SHP77 treated with DMSO at 0.1 percent for 48 hours (cell line): ENCODE data around the gene INSRR.

ENCODE experiments used
- DNase-seq: peaks from one replicate; lab custom pipeline; 2025; lab: John Stamatoyannopoulos, UW

INSRR gene

GRCh38 chr1:156806512-156807440 is 52.1 kb downstream of the INSRR start:
- DNase-seq, result no peak

GRCh38 chr1:156805766-156806511 is 53.0 kb downstream of the INSRR start:
- no peak for DNase-seq

DNA sequence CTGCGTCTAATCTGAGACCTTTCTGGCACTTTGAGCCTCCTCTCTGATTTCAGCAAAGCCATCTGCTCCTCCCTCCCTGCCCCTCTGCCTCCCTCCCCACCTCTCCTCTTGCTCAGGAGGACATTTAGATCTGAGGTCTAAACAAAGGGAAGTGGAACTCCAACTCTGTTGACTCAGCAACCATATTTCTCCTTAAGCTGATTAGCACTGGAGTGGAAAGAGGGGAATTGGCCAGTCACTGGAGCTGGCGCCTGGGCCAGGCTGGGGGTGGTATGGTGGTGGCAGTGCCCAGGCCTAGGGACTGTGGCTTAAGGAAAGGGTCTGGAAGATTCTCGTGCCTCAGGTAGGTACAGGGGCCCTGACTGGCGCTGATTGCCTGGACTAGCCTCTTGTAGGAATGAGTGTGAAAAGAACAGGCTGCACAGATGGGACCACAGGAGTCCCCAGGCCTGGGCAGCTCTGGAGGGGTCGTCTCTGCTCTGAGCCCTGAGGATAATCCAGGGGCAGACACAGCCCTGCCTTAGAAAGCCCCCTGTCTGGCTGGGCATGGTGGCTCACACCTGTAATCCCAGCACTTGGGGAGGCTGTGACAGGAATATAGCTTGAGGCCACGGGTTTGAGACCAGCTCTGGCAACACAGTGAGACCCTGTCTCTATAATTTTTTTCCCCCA is 54.2 kb downstream of the INSRR start:
- no peak for DNase-seq

GRCh38 chr1:156804026-156804425 is 54.9 kb downstream of the INSRR start:
- DNase-seq, result no peak

GRCh38 chr1:156803086-156803851 is 55.6 kb downstream of the INSRR start:
- DNase-seq, result no peak

DNA sequence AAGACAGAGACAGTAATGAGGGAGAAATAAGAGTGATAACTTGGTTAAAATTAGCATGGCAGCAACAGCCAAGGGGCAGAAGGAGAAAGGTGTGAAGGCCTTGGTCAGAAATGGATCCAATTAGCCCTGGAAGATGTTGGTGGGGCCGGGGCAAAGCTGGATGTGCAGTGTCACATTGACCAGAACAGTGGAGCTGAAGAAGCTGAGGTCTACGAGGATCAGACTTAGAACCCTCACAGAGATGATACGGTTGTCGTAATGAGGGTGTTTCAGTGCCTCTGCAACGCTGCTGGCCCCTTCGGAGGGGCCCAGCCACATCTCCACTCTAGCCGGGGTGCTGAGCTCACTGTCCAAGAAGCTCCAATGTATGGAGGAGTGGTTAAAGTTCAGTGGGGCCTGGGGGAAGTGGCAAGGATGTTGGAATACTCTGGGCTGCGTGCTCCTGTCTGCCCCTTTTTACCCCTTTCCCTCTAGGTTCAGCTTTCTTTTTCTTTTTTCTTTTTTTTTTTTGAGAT is 56.4 kb downstream of the INSRR start:
- no peak for DNase-seq

GRCh38 chr1:156801409-156802121 is 57.4 kb downstream of the INSRR start:
- DNase-seq, result no peak

DNA sequence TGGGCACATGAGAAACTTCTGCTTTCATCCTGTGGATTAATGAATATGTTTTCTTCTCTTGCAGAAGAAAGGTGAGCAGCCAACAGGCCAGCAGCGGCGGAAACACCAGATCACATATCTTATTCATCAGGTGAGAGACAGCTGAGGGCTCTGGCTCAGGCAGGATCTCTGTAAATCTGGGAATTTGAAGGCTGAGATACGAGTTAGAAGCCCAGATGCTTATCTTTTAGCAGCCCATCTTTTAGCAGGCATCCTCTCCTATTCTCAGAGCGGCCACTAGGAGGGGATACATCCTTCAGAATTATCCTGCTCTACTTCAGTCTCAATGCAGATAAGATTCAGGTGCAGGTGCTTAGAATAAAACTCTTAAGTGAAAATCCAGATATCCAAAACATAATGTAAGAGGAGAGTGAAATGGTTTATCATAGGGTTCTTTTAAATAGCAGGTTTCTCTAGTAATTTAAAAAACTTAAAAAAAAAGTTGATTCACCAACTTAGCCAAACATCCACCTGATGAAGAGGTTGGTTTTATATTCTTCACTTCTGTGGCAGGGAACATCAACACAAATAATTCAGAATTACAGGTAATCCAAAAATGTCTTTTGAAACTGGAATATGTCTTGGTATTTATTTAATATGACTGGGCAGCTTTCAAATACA is 61.6 kb downstream of the INSRR start:
- peak; percentile 42 for DNase-seq

GRCh38 chr1:156796340-156797097 is 62.4 kb downstream of the INSRR start:
- DNase-seq, result no peak

- DNase-seq, result no peak
These were observed 63.1 kb downstream of the INSRR start for GRCh38 chr1:156795787-156796186.

DNA sequence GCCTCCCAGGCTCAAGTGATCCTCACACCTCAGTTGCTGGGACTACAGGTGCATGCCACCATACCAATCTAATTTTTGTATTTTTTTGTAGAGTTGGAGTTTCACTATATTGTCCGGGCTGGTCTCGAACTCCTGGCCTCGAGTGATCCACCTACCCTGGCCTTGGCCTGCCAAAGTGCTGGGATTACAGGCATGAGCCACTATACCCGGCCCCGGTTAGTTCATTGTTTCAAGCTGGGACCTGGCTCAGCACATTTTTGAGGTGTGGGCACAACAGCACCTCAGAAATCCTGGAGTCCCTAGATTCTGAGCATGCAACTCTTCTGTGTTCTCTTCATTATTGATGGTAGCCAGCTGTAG is 63.6 kb downstream of the INSRR start:
- DNase-seq, result no peak

DNA sequence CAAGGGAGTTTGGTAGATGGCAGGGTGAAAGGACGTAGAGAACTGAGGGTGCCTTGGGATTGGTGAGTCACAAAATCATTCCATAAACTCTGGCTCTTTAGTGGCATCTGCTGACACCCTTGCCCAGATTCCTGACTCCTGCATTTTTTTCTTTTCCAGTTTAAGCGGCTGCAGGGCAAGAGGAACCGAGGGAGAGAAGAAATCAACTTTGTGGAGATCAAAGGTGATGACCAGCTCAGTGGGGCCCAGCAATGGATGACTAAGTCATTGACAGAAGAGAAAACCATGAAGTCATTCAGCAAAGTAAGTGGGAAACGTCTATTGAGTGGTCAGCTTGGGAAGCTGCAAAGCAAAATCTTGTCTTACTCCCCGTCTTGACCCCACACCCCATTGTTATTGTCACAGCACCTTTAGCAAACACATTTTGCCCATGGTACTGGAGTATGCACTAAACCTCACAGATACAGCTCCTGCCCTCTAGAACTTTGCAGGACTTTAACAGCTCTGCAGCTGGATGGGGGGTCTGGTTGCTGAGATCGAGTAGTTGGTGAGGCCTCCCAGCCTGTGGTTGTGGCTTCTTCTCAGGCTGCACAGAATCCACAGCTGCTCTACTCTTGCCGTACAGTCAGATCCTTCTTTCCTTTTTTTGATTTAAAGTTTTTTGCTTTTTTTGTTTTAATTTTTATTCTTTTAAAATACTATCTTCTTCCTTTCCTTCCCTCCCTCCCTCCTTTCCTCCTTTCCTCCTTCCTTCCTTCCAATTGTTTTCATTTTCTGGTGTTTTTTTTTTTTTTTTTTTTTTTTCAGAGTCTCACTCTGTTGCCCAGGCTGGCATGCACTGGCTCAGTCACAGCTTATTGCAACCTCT is 64.2 kb downstream of the INSRR start:
- no peak for DNase-seq
